Esophagus muscularis mucosa (tissue), 4 donors: ENCODE data around the gene TTLL5. TPM values are rescaled to one million over a fixed set of nuclear protein-coding genes. Genes with fewer than 3 reads are reported as not detected.

ENCODE experiments used
- DNase-seq: peaks from one replicate; pipeline ENCODE4 v3.0.0-alpha.2; 2017; ENCODE audit errors: extremely low spot score
- H3K27ac ChIP-seq, 4 donors: fragments of 200-600 bp; sonication (generic); replicated peaks in 1 of 4; 1 replicate in 3 of 4; 2 replicates in 1 of 4; pipeline ENCODE4 v1.5.1; 2016 to 2019; ENCODE audit warnings: mild to moderate bottlenecking in 1 of 4
- H3K27me3 ChIP-seq, 4 donors: fragments of 200-600 bp; sonication (generic); one replicate each; pipeline versions ENCODE4 v1.5.1 to v1.6.0; 2016 to 2019
- H3K36me3 ChIP-seq, 4 donors: fragments of 200-600 bp; sonication (generic); one replicate each; pipeline ENCODE4 v1.5.1; 2016 to 2019
- H3K4me1 ChIP-seq, 4 donors: fragments of 200-600 bp; sonication (generic); one replicate each; pipeline ENCODE4 v1.5.1; 2016 to 2019
- H3K4me3 ChIP-seq, 4 donors: fragments of 200-600 bp; sonication (generic); 1 replicate in 2 of 4; 2 replicates in 2 of 4; pipeline ENCODE4 v1.5.1; 2016 to 2019; ENCODE audit warnings: mild to moderate bottlenecking in 4 of 4, moderate library complexity in 1 of 4
- H3K9me3 ChIP-seq, 4 donors: fragments of 200-600 bp; sonication (generic); 1 replicate in 3 of 4; 2 replicates in 1 of 4; pipeline ENCODE4 v1.5.1; 2016 to 2019
- EP300 ChIP-seq: sonication (generic); formaldehyde crosslinking; IDR thresholded peaks from one replicate; pipeline ENCODE4 v1.6.1; 2017; ENCODE audit warnings: antibody characterized with exemption
- POLR2A ChIP-seq: fragments of 450-650 bp; IDR thresholded peaks from one replicate; pipeline ENCODE4 v1.6.1; 2017; ENCODE audit warnings: antibody characterized with exemption, moderate library complexity, mild to moderate bottlenecking, low read depth
- POLR2AphosphoS5 ChIP-seq, 2 donors: sonication (generic); formaldehyde crosslinking; IDR thresholded peaks; one replicate each; pipeline ENCODE4 v1.6.1; 2017; ENCODE audit warnings: antibody characterized with exemption in 2 of 2
- WGBS: methylation state at CpG from one replicate; pipeline ENCODE4 v1.1.5; 2018; 5-methylcytosine and 5-hydroxymethylcytosine counted together
- intact Hi-C: fragments of 100-400 bp; cut with DNase I; formaldehyde crosslinking; loops from one replicate; pipeline ENCODE4 v1.15.1; 2023
- total RNA-seq, 4 donors: library from RNA; depleted of rRNA; stranded (reverse); fragments of >200 nt; gene quantifications; one replicate each; pipeline versions ENCODE4 v1.1.0 to v1.2.1, GENCODE V29; 2016
- TF ChIP-seq, protein P1 (sequence below), 3 experiments: fragments of 200-600 bp in 2 of 3; fragments of 450-650 bp in 1 of 3; sonication (generic) in 2 of 3; IDR thresholded peaks; one replicate each; pipeline ENCODE4 v1.5.1; 2017 to 2019; ENCODE audit warnings: antibody characterized with exemption in 3 of 3, mild to moderate bottlenecking in 2 of 3, moderate library complexity in 1 of 3

The TTLL5 gene
- total RNA-seq, 4 donors from 2014 or later: 16.9 to 26.6 (median 21.2) TPM

DNA sequence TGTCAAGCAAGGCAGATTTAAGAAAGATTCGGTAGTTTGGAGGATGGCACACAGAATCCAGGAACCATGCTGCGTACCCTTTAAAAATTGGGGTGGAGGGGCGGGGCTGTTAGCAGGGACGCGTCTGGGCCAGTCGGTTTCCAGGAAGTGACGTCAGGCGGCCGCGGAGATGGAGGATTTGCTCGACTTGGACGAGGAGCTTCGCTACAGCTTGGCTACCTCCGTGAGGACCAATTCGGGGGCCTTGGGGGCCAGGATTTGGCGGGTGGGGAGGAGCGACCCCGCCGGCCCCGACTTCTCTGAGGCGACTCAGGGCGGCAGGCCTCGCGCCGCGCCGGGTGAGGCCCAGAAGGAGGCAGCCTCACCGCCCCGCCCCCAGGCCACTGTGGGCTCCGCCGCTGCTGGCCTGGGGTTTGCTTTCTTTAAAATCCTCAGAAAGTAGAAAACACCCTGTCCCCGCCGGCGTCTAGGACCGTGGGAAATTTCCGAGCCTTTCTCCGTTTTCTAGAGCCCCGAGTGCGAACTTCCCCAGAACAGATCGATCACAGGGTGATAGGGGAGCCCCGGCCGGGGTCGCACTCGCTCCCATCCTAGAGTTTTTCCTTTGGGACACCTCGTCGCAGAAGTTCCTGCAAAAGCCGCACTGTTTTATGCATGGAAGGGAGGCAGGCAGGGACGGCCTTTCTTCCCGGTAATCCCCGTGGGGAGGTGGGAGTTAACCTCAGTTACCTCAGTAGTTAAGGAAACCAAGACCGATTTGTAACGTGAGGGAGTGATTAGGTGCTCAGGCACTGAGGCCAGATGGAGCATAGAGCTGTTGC lies 324.8 kb downstream of the TTLL5 start, which contains the start of gene IFT43:
Gene IFT43 (plus strand): TSS at position 146 of the 821 bp plus-strand sequence. CDS start 24 bp downstream, at position 170.
- H3K36me3 ChIP-seq: peaks cover 0 to 16% (median 4%) of the 10 kb centered on the region in 4 donors

DNA sequence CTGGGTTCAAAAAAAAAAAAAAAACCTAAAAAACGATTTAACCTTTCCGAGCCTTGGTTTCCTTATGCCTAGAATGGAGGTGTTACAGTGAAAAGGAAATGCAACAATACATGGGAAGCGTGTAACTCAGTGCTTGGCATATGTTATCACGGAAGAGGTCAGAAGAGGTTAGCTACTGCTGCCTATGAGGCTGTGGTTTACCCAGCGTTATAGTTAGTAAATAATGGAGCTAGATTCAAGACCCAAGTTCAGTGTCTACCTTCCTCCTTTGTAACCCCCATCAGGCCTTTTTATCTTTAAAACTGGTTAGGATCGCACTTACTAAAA lies 325.4 kb downstream of the TTLL5 start:
- Histone ChIP-seq H3K27ac (peak overlapping the region; percentile 90 to 99 (median 97)), H3K36me3 (peaks cover 0 to 22% (median 5%) of the 10 kb centered on the region in 4 donors), H3K9me3 (no peaks in the 10 kb centered on the region), H3K4me3 (peak overlapping the region; percentile 81 to 91 (median 89)), H3K4me1 (peaks cover 27 to 59% (median 49%) of the 10 kb centered on the region in 4 donors), H3K27me3 (no peaks in the 10 kb centered on the region)
- intact Hi-C loops: no loop called here
- no peak for TF ChIP-seq POLR2AphosphoS5 (IDR thresholded peaks at IDR 0.05)
- TF ChIP-seq EP300: no peak
- no peak for TF ChIP-seq POLR2A
- TF ChIP-seq, protein P1, sequence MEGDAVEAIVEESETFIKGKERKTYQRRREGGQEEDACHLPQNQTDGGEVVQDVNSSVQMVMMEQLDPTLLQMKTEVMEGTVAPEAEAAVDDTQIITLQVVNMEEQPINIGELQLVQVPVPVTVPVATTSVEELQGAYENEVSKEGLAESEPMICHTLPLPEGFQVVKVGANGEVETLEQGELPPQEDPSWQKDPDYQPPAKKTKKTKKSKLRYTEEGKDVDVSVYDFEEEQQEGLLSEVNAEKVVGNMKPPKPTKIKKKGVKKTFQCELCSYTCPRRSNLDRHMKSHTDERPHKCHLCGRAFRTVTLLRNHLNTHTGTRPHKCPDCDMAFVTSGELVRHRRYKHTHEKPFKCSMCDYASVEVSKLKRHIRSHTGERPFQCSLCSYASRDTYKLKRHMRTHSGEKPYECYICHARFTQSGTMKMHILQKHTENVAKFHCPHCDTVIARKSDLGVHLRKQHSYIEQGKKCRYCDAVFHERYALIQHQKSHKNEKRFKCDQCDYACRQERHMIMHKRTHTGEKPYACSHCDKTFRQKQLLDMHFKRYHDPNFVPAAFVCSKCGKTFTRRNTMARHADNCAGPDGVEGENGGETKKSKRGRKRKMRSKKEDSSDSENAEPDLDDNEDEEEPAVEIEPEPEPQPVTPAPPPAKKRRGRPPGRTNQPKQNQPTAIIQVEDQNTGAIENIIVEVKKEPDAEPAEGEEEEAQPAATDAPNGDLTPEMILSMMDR (IDR thresholded peaks at IDR 0.05): no peak
- DNase-seq: no peak
- WGBS: 17% methylated on average over 6 of the region's 6 CpGs

More for the DNA sequence above, 324.8 kb downstream of the TTLL5 start, which contains the start of gene IFT43:
- no peaks in the 10 kb centered on the region for H3K9me3 ChIP-seq
- WGBS: under 1% methylated on average over 44 of the region's 52 CpGs
- peak; percentile 98 for DNase-seq
- no peaks in the 10 kb centered on the region for H3K27me3 ChIP-seq
- peak within 1 kb of the TSS; percentile 96 to 99 (median 98) for H3K27ac ChIP-seq
- TF ChIP-seq POLR2A (peak; percentile 24), POLR2AphosphoS5 (IDR thresholded peaks at IDR 0.05) (peak; percentile 89 to 93), EP300 (no peak)
- TF ChIP-seq, protein P1 (IDR thresholded peaks at IDR 0.05): no peak
- H3K4me3 ChIP-seq: peak within 1 kb of the TSS; percentile 81 to 91 (median 89)
- intact Hi-C loops: no loop called here
- peaks cover 32 to 59% (median 52%) of the 10 kb centered on the region in 4 donors for H3K4me1 ChIP-seq

DNA sequence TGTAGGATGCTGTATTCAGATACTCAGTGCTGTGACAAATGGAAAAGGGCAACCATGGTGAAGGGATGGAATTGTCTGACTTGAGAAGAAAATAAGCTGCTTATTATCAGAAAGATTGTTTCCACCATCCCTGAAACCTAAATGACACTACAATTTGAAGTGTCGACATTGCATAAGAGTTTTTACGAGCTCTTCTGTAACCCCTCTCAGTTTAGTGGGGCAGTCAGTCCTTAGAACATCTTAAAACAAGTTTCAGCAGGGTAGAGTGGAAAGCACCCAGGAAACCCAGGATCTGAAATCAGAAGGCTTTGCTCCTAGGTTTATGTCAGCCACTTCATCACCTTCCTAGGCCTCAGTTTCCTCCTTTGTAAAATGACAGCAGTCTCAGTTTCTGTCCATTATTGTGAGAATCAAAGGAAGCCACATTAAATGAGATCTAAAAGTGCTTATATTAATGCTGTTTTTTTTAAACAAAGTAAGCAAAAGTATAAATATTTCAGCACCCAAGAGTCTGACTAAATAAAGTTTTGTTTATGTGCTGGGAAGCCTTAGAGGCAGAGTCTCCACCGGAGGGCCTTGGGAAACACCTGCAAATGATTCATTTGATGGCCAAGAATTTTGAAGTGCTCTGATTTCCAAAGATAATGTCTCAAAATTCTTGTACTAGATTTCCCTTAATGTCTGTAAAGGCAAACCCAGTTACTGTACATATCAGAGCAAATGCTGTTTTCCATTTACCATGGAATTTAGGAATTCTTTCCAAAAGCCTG lies 326.3 kb downstream of the TTLL5 start:
- DNase-seq: no peak
- Histone ChIP-seq H3K27ac (peak overlapping the region in 2 of 4 donors; percentile 60 to 96), H3K4me3 (no peak overlapping the region), H3K36me3 (peaks cover 0 to 29% (median 8%) of the 10 kb centered on the region in 4 donors), H3K4me1 (peaks cover 26 to 65% (median 56%) of the 10 kb centered on the region in 4 donors), H3K9me3 (no peaks in the 10 kb centered on the region), H3K27me3 (no peaks in the 10 kb centered on the region)
- TF ChIP-seq POLR2A (no peak), EP300 (no peak), POLR2AphosphoS5 (IDR thresholded peaks at IDR 0.05) (no peak)
- TF ChIP-seq, protein P1 (IDR thresholded peaks at IDR 0.05): no peak
- intact Hi-C loops: no loop called here
- WGBS: 77% methylated on average over 3 of the region's 3 CpGs

DNA sequence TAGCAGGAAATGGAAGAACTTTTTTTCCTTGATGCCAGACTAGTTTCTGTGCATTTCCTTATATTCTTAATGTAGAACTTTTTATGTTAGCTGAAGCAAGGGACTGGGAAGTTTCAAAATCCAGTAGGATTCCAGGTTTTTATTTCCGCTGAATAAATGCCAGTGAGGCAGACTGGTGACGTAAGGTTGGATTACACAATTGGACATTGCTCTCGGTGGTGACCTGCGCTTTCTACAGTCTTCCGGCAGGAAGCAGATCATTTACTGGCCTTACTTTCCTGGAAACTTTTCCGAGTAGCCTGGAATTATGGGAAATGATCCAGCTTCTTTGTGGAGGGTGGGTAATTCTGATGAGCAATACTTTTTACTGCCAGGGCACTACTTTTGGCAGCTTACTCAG lies 328.1 kb downstream of the TTLL5 start:
- H3K36me3 ChIP-seq: peaks cover 0 to 42% (median 16%) of the 10 kb centered on the region in 4 donors
- WGBS: 79% methylated on average over 6 of the region's 6 CpGs
- no peaks in the 10 kb centered on the region for H3K27me3 ChIP-seq
- TF ChIP-seq EP300: peak; percentile 57
- TF ChIP-seq, protein P1 (IDR thresholded peaks at IDR 0.05): no peak
- TF ChIP-seq POLR2AphosphoS5 (IDR thresholded peaks at IDR 0.05): peak; percentile 68 to 77
- TF ChIP-seq POLR2A: no peak
- no peak overlapping the region for H3K4me3 ChIP-seq
- H3K27ac ChIP-seq: peak overlapping the region; percentile 47 to 96 (median 78)
- intact Hi-C loops: no loop called here
- no peaks in the 10 kb centered on the region for H3K9me3 ChIP-seq
- peaks cover 36 to 61% (median 55%) of the 10 kb centered on the region in 4 donors for H3K4me1 ChIP-seq
- no peak for DNase-seq
